ENCODE results near the gene LIPG. TPM values are rescaled to one million over a fixed set of nuclear protein-coding genes. Genes with fewer than 3 reads are reported as not detected.

The LIPG gene
- total RNA-seq, 1 experiment from 2014 or later: 86.7 TPM

DNA sequence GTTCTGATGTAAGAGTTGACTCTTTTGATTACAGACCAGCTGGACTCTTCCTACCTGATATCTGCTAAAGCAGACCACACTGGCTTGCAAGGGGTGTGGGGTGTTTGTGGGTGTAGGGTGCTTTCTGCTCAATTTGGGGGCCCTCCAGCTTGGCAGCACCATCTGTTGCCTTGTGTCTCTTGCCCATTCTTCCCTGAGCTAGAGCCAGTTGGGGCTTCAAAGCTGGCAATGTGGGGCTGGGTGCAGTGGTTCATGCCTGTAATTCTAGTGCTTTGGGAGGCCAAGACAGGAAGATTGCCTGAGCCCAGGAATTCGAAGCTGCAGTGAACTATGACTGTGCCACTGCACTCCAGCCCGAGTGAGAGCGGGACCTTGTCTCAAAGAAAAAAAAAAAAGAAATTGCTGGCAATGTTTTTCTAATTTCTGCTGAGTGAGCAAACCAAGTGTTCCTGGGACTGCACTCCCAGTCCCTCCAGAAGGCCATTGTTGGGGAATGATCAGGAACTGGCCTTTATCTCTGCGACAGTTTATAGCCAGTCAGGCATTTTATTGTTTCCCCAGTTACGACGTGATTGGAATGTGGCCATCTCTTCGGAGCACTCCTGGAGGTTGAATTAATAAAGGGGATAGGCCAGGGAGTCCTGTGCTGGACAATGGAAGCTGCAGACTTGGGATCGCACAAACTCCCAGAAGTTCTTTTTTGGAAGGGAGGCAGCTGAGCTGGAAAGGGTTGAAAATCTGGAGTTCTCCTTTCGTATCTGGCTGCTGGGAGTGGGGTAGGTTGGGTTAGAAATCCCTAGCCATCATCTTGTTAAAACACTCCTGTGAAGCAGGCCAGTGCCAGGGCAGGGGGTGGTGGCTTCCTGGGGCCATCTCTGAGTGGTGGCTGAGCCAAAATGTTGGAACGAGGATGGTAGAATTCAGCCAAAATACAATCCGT is 57.2 kb downstream of the LIPG start:
- H3K4me1 Mint-ChIP-seq (ENCODE audit: low read depth, unreplicated experiment): peaks cover 14% of the 10 kb centered on the region
- no peak overlapping the region for H3K4me3 Mint-ChIP-seq (ENCODE audit: unreplicated experiment)
- H3K27me3 Mint-ChIP-seq (ENCODE audit: insufficient read depth, unreplicated experiment): no peaks in the 10 kb centered on the region
- Histone ChIP-seq H3K27me3 (replicated peaks; ENCODE audit: control insufficient read depth, insufficient read depth, low read length) (no peaks in the 10 kb centered on the region), H3K4me1 (no peaks in the 10 kb centered on the region), H3K4me3 (ENCODE audit: low read depth, low read length) (no peak overlapping the region), H3K36me3 (ENCODE audit: control insufficient read depth, insufficient read depth, low read length) (no peaks in the 10 kb centered on the region), H3K9me3 (no peaks in the 10 kb centered on the region)
- intact Hi-C loops (cut with micrococcal nuclease; ENCODE audit: unreplicated experiment): no loop called here
- DNase-seq: no peak
- no TSS peak for BruUV-seq (replicated peaks)
- ChIA-PET POLR2A (no interaction called here), CTCF (no interaction called here)
- H3K9me3 Mint-ChIP-seq (ENCODE audit: unreplicated experiment): no peaks in the 10 kb centered on the region
- H3K36me3 Mint-ChIP-seq (ENCODE audit: insufficient read depth, unreplicated experiment): no peaks in the 10 kb centered on the region
- TF ChIP-seq, protein P1, sequence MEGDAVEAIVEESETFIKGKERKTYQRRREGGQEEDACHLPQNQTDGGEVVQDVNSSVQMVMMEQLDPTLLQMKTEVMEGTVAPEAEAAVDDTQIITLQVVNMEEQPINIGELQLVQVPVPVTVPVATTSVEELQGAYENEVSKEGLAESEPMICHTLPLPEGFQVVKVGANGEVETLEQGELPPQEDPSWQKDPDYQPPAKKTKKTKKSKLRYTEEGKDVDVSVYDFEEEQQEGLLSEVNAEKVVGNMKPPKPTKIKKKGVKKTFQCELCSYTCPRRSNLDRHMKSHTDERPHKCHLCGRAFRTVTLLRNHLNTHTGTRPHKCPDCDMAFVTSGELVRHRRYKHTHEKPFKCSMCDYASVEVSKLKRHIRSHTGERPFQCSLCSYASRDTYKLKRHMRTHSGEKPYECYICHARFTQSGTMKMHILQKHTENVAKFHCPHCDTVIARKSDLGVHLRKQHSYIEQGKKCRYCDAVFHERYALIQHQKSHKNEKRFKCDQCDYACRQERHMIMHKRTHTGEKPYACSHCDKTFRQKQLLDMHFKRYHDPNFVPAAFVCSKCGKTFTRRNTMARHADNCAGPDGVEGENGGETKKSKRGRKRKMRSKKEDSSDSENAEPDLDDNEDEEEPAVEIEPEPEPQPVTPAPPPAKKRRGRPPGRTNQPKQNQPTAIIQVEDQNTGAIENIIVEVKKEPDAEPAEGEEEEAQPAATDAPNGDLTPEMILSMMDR (IDR thresholded peaks at IDR 0.05; ENCODE audit: insufficient read depth in 1 of 2, low read depth in 1 of 2, low read length in 1 of 2, severe bottlenecking in 1 of 2, unreplicated experiment in 1 of 2): no peak
- no peak overlapping the region for H3K27ac Mint-ChIP-seq (ENCODE audit: unreplicated experiment)

DNA sequence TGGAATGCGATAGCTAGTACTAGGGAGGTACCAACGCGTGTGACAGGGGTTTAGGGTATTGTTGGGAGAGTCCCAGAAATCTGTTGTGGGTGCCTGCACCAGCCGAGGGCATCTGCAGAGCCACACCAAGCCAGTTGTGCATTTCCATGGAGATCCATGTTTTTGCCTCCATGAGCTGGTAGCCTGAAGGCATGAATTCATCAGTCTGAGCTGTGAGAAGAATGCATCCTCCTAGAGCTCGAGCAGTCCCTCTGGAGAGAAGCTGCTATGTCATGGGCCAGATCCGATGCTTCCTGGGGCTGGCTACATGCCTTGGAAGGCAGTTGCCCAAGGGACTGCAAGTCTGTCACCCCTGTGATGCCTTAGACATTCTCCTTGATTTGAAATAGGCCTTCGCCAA is 57.9 kb downstream of the LIPG start:
- H3K27ac Mint-ChIP-seq (ENCODE audit: unreplicated experiment): no peak overlapping the region
- Histone ChIP-seq H3K4me1 (no peaks in the 10 kb centered on the region), H3K4me3 (ENCODE audit: low read depth, low read length) (no peak overlapping the region), H3K36me3 (ENCODE audit: control insufficient read depth, insufficient read depth, low read length) (no peaks in the 10 kb centered on the region), H3K27me3 (replicated peaks; ENCODE audit: control insufficient read depth, insufficient read depth, low read length) (no peaks in the 10 kb centered on the region), H3K9me3 (no peaks in the 10 kb centered on the region)
- intact Hi-C loops (cut with micrococcal nuclease; ENCODE audit: unreplicated experiment): no loop called here
- peaks cover 11% of the 10 kb centered on the region for H3K4me1 Mint-ChIP-seq (ENCODE audit: low read depth, unreplicated experiment)
- no peak for DNase-seq
- H3K4me3 Mint-ChIP-seq (ENCODE audit: unreplicated experiment): no peak overlapping the region
- no peaks in the 10 kb centered on the region for H3K36me3 Mint-ChIP-seq (ENCODE audit: insufficient read depth, unreplicated experiment)
- H3K9me3 Mint-ChIP-seq (ENCODE audit: unreplicated experiment): no peaks in the 10 kb centered on the region
- H3K27me3 Mint-ChIP-seq (ENCODE audit: insufficient read depth, unreplicated experiment): no peaks in the 10 kb centered on the region
- no TSS peak for BruUV-seq (replicated peaks)
- ChIA-PET POLR2A (no interaction called here), CTCF (no interaction called here)
- TF ChIP-seq, protein P1 (IDR thresholded peaks at IDR 0.05; ENCODE audit: insufficient read depth in 1 of 2, low read depth in 1 of 2, low read length in 1 of 2, severe bottlenecking in 1 of 2, unreplicated experiment in 1 of 2): no peak

- Histone ChIP-seq H3K9me3 (no peaks in the 10 kb centered on the region), H3K4me3 (ENCODE audit: low read depth, low read length) (no peak overlapping the region), H3K27me3 (replicated peaks; ENCODE audit: control insufficient read depth, insufficient read depth, low read length) (no peaks in the 10 kb centered on the region), H3K4me1 (no peaks in the 10 kb centered on the region), H3K36me3 (ENCODE audit: control insufficient read depth, insufficient read depth, low read length) (no peaks in the 10 kb centered on the region)
- ChIA-PET CTCF (no interaction called here), POLR2A (no interaction called here)
- TF ChIP-seq, protein P1 (IDR thresholded peaks at IDR 0.05; ENCODE audit: insufficient read depth in 1 of 2, low read depth in 1 of 2, low read length in 1 of 2, severe bottlenecking in 1 of 2, unreplicated experiment in 1 of 2): no peak
- no peaks in the 10 kb centered on the region for H3K27me3 Mint-ChIP-seq (ENCODE audit: insufficient read depth, unreplicated experiment)
- H3K36me3 Mint-ChIP-seq (ENCODE audit: insufficient read depth, unreplicated experiment): no peaks in the 10 kb centered on the region
- H3K9me3 Mint-ChIP-seq (ENCODE audit: unreplicated experiment): no peaks in the 10 kb centered on the region
- no peak for DNase-seq
- intact Hi-C loops (cut with micrococcal nuclease; ENCODE audit: unreplicated experiment): no loop called here
- no peak overlapping the region for H3K27ac Mint-ChIP-seq (ENCODE audit: unreplicated experiment)
- H3K4me3 Mint-ChIP-seq (ENCODE audit: unreplicated experiment): no peak overlapping the region
- H3K4me1 Mint-ChIP-seq (ENCODE audit: low read depth, unreplicated experiment): peaks cover 5% of the 10 kb centered on the region
- no TSS peak for BruUV-seq (replicated peaks)
Measured at GRCh38 chr18:49621301-49621700, 59.4 kb downstream of the LIPG start.
